Esophagus mucosa (tissue), 1 donor: ENCODE results near the gene ASPRV1. TPM values are rescaled to one million over a fixed set of nuclear protein-coding genes. Genes with fewer than 3 reads are reported as not detected.

Experiments
- ATAC-seq: fragments of 200-7000 bp; cut with Tn5 transposase; one replicate; pipeline ENCODE4 v1.9.1; 2020
- total RNA-seq: library from RNA; stranded (reverse); gene quantifications from one replicate; pipeline ENCODE4 v1.2.4, GENCODE V29; 2023
- donor health status: DM: yes; HTN: yes; CAD: no.

ASPRV1 gene
- total RNA-seq, 1 donor from 2014 or later: 0.16 TPM

- ATAC-seq: no peak
These were observed 26.7 kb upstream of the ASPRV1 start for GRCh38 chr2:69988086-69988635.

DNA sequence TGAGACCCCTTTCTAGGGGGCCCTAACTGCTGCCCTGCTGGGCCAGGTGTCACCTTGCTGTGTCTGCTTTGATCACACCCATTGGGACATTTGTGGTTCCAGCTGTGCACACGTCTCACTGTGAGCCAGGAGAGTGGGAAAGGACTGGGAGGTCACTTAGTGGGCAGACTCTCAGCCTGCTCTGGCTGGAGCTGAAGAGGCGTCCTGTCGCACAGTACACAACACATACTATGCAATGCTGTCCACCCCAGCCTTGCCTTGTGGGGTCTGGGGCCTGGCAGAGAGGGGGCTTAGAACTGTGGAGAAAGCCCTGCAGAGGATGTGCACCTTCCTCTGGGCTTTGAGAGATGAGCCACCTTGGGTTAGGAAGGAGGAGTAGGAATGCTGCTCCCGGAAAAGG lies 25.3 kb upstream of the ASPRV1 start:
- ATAC-seq: no peak

- no peak for ATAC-seq
These were observed 24.3 kb upstream of the ASPRV1 start for GRCh38 chr2:69985688-69986087.

- no peak for ATAC-seq
These were observed 23.8 kb upstream of the ASPRV1 start for GRCh38 chr2:69985216-69985615.

DNA sequence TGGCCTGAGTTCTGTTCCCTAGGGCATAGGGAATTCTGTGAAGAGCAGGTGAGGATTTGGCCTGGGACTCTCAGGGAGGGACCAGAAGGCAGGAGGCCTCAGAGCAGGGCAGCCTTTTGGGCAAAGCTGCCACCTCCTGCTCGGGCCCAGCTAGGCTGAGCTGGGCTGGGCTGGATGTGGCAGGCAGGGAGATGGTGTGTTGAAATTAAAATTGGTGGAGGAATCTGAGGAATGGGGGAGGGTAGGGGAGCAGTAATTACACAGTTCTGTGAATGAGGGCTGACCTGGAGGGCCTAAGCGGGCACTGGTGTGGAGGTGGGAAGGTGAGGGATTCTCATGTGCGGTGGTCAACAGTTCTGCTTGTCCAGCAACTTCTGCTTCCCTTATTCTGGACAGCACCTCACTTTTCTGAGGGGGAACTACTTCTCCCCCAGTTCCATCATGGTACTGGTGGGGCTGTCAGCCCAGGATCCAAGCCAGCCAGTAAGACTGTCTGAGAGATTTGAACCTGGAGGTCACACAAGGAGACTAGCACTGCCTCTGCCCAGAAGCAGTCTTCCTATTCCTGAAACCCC lies 22.0 kb upstream of the ASPRV1 start:
- ATAC-seq: no peak

DNA sequence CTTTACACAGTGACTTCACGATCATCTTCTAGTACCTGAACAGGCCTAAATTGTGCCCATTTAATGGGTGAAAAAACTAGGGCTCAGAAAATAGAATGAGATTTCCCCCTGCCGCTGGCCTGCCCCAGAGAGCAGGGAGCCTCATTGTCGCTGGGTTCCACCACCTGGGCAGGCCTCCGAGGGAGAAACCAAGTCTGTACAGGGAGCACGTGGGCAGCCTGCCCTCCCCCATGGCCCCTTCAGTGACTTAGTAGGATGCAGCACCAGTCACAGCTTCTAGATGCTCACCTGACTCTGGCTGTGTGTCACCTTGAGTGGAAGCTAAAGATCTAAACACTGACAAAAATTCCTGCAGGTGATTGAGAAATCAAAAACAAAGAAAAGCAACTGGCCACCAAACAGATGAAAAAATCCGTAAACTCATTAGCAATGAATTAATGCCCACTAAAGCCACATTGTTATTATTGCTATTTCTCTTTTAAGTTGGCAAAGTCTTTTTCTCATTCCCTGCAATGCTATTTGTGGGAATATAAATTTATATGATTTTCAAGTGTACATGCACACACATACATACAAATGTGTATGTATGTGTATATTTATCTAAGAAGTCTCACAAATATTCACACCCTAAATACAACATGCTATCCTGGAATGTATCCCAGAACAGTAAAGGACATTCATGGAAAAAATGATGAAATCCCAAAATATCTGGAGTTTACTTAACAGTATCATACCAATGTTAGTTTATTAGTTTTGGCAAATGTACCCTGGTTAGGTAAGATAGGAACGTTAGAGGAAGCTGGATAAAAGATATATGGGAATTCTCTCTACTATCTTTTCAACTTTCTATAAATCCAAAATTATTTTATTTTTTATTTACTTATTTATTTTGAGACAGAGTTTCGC lies 18.7 kb upstream of the ASPRV1 start:
- no peak for ATAC-seq

DNA sequence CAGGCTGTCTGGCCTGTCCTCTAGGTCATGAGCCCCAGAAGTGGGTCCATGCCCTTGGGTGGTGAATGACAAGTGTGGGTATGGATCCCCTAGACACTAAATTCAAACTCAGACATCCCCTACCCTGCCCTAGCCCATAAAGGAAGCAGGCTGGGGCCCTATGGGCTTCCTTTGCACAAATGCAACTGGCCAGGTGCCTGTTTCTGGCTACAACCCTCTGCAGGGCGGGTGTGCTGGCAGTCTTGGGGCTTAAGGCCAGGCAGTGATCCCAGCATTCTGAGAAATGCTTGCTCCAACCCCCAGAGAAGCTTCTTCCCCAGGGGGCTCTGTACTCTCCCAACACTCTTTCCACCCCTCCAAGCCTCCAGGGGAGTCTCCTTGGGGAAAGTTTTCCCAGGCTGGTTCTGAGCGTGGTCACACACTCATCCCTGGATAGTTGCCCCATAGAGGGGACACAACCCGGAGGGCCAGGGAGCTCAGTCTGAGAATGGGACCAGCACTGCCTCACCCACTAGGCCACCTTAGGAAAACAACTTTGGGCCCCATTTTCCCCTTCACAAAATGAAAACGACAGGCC lies 16.6 kb upstream of the ASPRV1 start:
- no peak for ATAC-seq

- no peak for ATAC-seq
These were observed 15.8 kb upstream of the ASPRV1 start for GRCh38 chr2:69977186-69977585.

DNA sequence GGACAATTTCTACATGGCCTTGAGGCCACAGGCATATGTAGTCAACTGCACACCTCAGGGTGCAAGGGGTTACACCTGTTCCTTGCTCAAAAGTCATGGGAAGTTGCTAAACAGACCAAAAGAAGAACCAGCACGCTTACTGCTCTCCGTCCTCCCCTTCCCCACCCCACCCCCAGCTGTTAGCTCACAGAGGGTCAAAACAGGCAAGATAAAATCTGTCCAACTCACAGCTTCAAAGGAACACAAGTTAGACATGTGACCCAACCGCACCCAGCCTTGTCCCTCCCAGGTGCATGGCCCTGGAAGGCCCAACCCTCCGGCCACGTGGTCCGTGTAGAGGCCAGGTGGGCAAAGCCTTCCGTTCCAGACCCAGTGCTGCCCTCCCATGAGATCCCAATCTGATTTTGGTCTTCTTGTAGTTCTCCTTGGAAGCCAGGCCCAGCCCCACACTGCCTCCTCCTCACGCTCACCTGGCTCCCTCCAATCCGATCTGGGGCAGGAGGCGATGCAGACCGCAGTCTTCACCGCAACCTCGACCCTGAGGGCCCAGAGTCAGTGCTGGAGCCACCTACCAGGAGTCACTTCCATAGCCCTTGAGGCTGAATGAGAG lies 14.5 kb upstream of the ASPRV1 start:
- no peak for ATAC-seq

- ATAC-seq: no peak
These were observed 13.9 kb upstream of the ASPRV1 start for GRCh38 chr2:69975136-69975852.

DNA sequence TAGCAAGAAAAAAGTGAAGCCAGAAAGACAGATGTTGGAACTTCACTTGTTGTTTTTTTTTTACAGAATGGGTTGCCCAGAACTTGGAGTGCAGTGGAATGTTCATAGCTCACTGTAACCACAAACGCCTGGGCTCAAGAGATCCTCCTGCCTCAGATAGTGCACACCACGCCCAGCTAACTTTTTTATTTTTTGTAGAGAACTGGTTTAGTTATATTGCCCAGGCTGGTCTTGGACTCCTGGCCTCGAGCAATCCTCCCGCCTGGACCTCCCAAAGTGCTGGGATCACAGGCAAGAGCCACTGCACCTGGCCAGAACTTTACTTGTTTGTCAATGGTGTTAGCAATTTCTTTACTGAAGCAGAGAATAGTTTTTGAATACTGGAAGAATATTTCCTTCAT lies 11.9 kb upstream of the ASPRV1 start:
- no peak for ATAC-seq

DNA sequence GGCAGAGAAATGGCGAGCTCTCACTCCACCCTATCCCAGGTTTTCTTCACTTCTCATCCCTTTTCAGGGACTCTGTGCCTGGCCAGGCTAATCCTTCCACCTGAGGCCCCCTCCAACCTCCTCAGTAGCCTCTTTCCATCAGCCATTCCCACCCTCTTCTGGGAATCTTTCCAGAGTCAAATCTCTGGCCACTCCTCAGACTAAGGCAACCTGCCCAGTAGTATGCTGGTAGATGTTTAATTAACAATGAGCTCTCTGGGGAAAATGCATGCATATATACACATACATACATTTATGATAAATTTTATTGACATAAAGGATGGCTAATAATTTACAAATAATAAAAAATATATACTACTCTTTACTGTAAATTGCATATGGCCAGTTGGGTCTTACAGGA lies 11.4 kb upstream of the ASPRV1 start:
- no peak for ATAC-seq

GRCh38 chr2:69969991-69970390 lies 8.6 kb upstream of the ASPRV1 start:
- no peak for ATAC-seq

- ATAC-seq: no peak
These were observed 7.9 kb upstream of the ASPRV1 start for GRCh38 chr2:69969126-69969983.

DNA sequence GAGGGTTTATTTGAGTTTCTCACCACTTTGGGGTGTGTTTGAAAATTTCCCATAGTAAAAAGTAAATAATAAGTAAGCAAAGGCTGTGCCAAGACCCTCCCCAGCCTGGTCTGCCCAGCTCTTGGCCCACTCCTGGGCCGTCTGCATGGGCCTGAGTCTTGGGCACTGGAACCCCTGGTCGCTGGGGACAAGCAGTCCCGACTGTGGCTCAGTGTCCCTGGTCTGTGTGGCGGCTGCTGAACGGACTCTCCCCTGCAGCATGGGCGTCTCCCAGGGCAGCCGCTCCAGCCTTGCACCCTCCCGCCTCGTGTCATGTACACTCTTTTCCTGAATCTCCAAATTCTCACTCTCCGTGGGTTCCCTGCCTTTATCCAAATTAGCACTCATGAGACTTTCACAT lies 7.2 kb upstream of the ASPRV1 start:
- no peak for ATAC-seq

- ATAC-seq: no peak
These were observed 5.1 kb upstream of the ASPRV1 start for GRCh38 chr2:69966496-69966895.

DNA sequence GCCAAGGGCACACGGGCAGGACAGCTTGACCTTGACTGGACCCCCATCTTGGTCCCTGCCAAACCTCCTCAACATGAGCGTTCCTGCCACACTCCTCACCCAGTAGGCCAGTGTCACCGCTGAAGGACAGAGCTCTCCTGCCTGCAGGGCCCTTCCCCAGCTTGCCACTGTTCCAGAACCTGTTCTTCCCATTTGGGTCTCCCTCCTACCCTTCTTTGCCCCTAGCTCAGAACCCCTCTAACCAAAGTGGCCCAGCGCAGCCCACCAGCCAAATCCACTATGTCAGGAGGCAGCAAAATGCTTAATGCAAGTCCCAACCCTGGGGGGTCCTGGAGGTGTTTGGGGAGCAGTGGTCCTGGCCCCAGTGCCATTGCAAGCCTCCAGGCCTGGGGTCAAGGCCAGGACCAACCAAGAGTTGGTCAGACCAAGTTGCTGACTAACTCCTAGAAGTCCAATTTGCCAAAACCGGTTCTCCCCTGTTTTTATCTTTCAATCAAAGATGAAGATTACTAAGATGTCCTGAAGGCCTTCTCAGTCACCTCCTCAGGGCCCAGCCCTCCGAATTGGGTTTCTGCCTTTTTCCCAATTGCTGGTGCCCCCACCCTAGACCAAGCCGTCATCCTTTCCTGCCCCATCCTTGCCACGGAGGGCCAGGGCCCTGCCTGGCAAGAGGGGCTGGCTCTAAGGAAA lies 4.5 kb upstream of the ASPRV1 start:
- ATAC-seq: no peak

DNA sequence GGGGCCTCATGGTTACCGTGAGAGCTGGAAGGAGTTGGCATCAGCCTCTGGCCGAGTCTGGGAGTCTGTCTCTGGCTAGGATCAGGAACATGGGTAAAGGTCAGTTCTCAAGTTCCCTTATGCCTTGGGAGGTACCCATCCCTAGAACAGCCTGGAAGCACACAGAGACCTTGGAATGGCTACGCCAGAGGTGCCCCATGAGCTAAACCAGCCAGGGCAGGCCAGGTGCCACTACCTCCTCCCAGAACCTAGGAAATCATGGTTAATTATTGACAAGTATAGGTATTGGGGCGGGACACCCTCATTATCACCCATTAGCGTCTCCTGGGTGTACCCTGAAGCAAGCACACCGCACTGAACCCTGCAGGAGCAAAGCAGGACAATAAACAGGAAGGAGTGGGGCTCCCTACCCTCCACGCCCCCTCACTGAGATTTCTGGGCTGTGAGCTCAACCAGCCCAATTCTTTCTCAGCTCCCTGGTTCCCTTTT lies 3.0 kb upstream of the ASPRV1 start:
- no peak for ATAC-seq

- ATAC-seq: no peak
These were observed 1.7 kb upstream of the ASPRV1 start for GRCh38 chr2:69962986-69963730.

DNA sequence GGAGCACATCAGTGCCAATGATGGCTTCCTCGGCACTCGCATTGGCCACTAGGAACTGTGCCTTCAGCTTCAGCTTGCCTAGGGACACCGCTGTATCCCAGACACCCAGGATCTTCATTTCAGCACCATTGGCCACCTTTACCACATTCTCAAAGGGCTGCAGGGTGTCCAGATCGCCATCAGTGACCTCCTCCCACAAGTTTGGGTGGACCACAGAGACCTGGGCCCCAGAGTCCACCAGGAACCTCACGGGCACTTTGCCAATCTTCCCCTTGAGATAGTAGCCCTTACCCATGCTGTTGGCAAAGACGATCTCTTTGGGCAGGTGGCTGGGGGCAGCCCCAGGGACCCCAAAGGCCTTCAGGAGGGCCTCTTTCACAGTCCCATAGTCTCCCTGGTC lies 610 bp downstream of the ASPRV1 start:
- no peak for ATAC-seq
